PC-3 (cell line): ENCODE data around the gene CMTM4. TPM values are rescaled to one million over a fixed set of nuclear protein-coding genes. Genes with fewer than 3 reads are reported as not detected.

Experiments
- ATAC-seq: fragments of 200-7000 bp; cut with Tn5 transposase; 2 replicates; pipeline ENCODE4 v1.9.1; 2020; ENCODE audit warnings: mild to moderate bottlenecking, moderate library complexity
- BruUV-seq: library from RNA; stranded (reverse); fragments of 400-500 nt; replicated peaks from 2 replicates; lab custom pipeline; 2021; lab: Mats Ljungman, UMichigan
- CTCF ChIA-PET: fragments of 300-600 bp; sonication (Branson Sonifier 250); formaldehyde crosslinking; loops from one replicate; lab custom pipeline; 2022; ENCODE audit warnings: antibody characterized with exemption; lab: Charles Lee
- POLR2A ChIA-PET: fragments of 300-600 bp; sonication (Branson Sonifier 250); formaldehyde crosslinking; loops from one replicate; lab custom pipeline; 2022; ENCODE audit warnings: antibody characterized with exemption; ENCODE audit not compliant: unreplicated experiment; lab: Charles Lee
- DNase-seq: peaks from one replicate; pipeline ENCODE4 v3.0.0-alpha.2; 2015
- H2AFZ ChIP-seq: fragments of 300-600 bp; sonication (generic); 2 replicates; pipeline ENCODE4 v1.6.0; 2016; ENCODE audit warnings: antibody characterized with exemption, low read length
- H3F3A ChIP-seq: fragments of 300-600 bp; sonication (generic); one replicate; pipeline ENCODE4 v1.6.0; 2017; ENCODE audit warnings: antibody characterized with exemption, low read length, control low read depth, mild to moderate bottlenecking; ENCODE audit not compliant: unreplicated experiment
- H3K27ac ChIP-seq: fragments of 300-600 bp; sonication (generic); 2 replicates; pipeline ENCODE4 v1.5.1; 2016; ENCODE audit warnings: mild to moderate bottlenecking, low read length
- H3K27me3 ChIP-seq: fragments of 300-600 bp; sonication (generic); 2 replicates; pipeline ENCODE4 v1.6.1; 2016; ENCODE audit warnings: low read length, mixed read lengths
- H3K36me3 ChIP-seq: fragments of 300-600 bp; sonication (generic); 2 replicates; pipeline ENCODE4 v1.6.1; 2016; ENCODE audit warnings: low read depth, mixed run types, low read length, mixed read lengths
- H3K4me1 ChIP-seq: fragments of 300-600 bp; sonication (generic); 2 replicates; pipeline ENCODE4 v1.5.1; 2016; ENCODE audit warnings: low read length; ENCODE audit not compliant: insufficient read depth
- H3K4me2 ChIP-seq: fragments of 300-600 bp; sonication (generic); 2 replicates; pipeline ENCODE4 v1.6.0; 2016; ENCODE audit warnings: low read length
- H3K4me3 ChIP-seq: fragments of 300-600 bp; sonication (generic); 2 replicates; pipeline ENCODE4 v1.5.1; 2016; ENCODE audit warnings: mild to moderate bottlenecking, low read length, mixed read lengths
- H3K79me2 ChIP-seq: fragments of 300-600 bp; sonication (generic); 2 replicates; pipeline ENCODE4 v1.6.1; 2017; ENCODE audit warnings: low read length, mixed read lengths
- H3K9ac ChIP-seq: fragments of 300-600 bp; sonication (generic); 2 replicates; pipeline ENCODE4 v1.6.0; 2016; ENCODE audit warnings: mild to moderate bottlenecking, low read length
- H3K9me2 ChIP-seq: fragments of 300-600 bp; sonication (generic); replicated peaks from 2 replicates; pipeline ENCODE4 v1.6.1; 2016; ENCODE audit warnings: mixed run types, low read length, mixed read lengths
- H3K9me3 ChIP-seq: fragments of 300-600 bp; sonication (generic); 2 replicates; pipeline ENCODE4 v1.6.1; 2016; ENCODE audit warnings: low read length, mixed read lengths
- H4K20me1 ChIP-seq: fragments of 300-600 bp; sonication (generic); 2 replicates; pipeline ENCODE4 v1.6.1; 2016; ENCODE audit warnings: low read length, mixed read lengths
- CTCF ChIP-seq: fragments of 300-600 bp; sonication (generic); conservative IDR thresholded peaks from 2 replicates; pipeline ENCODE4 v1.5.1; 2017; ENCODE audit warnings: antibody characterized with exemption, low read depth, mild to moderate bottlenecking, low read length
- EZH2 ChIP-seq: fragments of 300-600 bp; sonication (generic); IDR thresholded peaks from one replicate; pipeline ENCODE4 v1.6.1; 2017; ENCODE audit warnings: antibody characterized with exemption, mild to moderate bottlenecking, low read length; ENCODE audit not compliant: unreplicated experiment
- EZH2phosphoT487 ChIP-seq: fragments of 300-600 bp; sonication (generic); IDR thresholded peaks from 2 replicates; pipeline ENCODE4 v1.6.1; 2018; ENCODE audit warnings: mild to moderate bottlenecking, antibody characterized with exemption, low read length, borderline replicate concordance
- intact Hi-C: fragments of 100-400 bp; cut with micrococcal nuclease; formaldehyde crosslinking; loops from 2 replicates; pipeline ENCODE4 v1.9.0; 2023
- total RNA-seq: library from RNA; depleted of rRNA; stranded (reverse); fragments of >200 nt; gene quantifications from 2 replicates; pipeline ENCODE4 v1.2.3, GENCODE V29; 2014

Gene CMTM4
- total RNA-seq, 1 experiment from 2014 or later: 16.9 TPM

- Histone ChIP-seq H3K79me2 (no peaks in the 10 kb centered on the region), H3K4me1 (peaks cover 6% of the 10 kb centered on the region; the same call in 1 of the 2 replicates), H3K9me3 (no peaks in the 10 kb centered on the region), H3K9me2 (no peaks in the 10 kb centered on the region), H3K4me3 (peak within 1 kb of the TSS; percentile 72), H3K27ac (no peak within 1 kb of the TSS), H4K20me1 (no peaks in the 10 kb centered on the region), H3K4me2 (peak within 1 kb of the TSS; percentile 79), H3F3A (no peaks in the 10 kb centered on the region), H3K27me3 (no peaks in the 10 kb centered on the region), H3K9ac (peak within 1 kb of the TSS; percentile 69), H3K36me3 (no peaks in the 10 kb centered on the region), H2AFZ (peak within 1 kb of the TSS; percentile 68)
- ChIA-PET POLR2A (interaction anchor here (0.7 kb wide), 1 partner anchor 92 kb away, joined by 13 read pairs; no protein-coding TSS in a partner anchor), CTCF (interaction anchor here (0.5 kb wide), 1 partner anchor 1041 kb away, joined by 7 read pairs; no protein-coding TSS in a partner anchor)
- no peak for TF ChIP-seq EZH2
- no peak for TF ChIP-seq EZH2phosphoT487
- peak; percentile 57 for TF ChIP-seq CTCF
- ATAC-seq: peak; percentile 68
- no TSS peak for BruUV-seq
- peak; percentile 40 for DNase-seq
- intact Hi-C loops: loop anchor here (2.0 to 10.0 kb wide), 4 partner anchors 42 to 268 kb away; partner anchors contain the start of gene CMTM4
These were observed 92.0 kb downstream of the CMTM4 start, which contains the start of gene CMTM3 for GRCh38 chr16:66604376-66605176. Gene CMTM3 (plus strand): TSS chr16:66604704. CDS start chr16:66604806, 102 bp downstream.

- H3K9me3 ChIP-seq: no peaks in the 10 kb centered on the region
- ChIA-PET POLR2A (no interaction called here), CTCF (no interaction called here)
- no TSS peak for BruUV-seq
- TF ChIP-seq EZH2phosphoT487 (no peak), EZH2 (no peak), CTCF (no peak)
- H2AFZ ChIP-seq: no peak overlapping the region
- H3F3A ChIP-seq: no peaks in the 10 kb centered on the region
- no peak overlapping the region for H3K4me2 ChIP-seq
- no peak overlapping the region for H3K4me3 ChIP-seq
- H3K79me2 ChIP-seq: no peaks in the 10 kb centered on the region
- intact Hi-C loops: loop anchor here (2.0 to 10.0 kb wide), 4 partner anchors 41 to 269 kb away; partner anchors contain the start of gene CMTM4
- H3K4me1 ChIP-seq: peaks cover 2% of the 10 kb centered on the region; the same call in 1 of the 2 replicates
- H3K9ac ChIP-seq: no peak overlapping the region
- no peaks in the 10 kb centered on the region for H3K36me3 ChIP-seq
- H3K27ac ChIP-seq: no peak overlapping the region
- H4K20me1 ChIP-seq: no peaks in the 10 kb centered on the region
- H3K9me2 ChIP-seq: no peaks in the 10 kb centered on the region
- DNase-seq: no peak
- no peaks in the 10 kb centered on the region for H3K27me3 ChIP-seq
- no peak for ATAC-seq
These were observed 92.8 kb downstream of the CMTM4 start for GRCh38 chr16:66603537-66604375.
